GM21717 (cell line): Measurements from ENCODE around the gene SLC20A1.

Source experiments
- ATAC-seq: cut with Tn5 transposase; IDR thresholded peaks from one replicate; pipeline ENCODE4 v1.9.1; 2021; ENCODE audit warnings: mild to moderate bottlenecking, moderate library complexity; ENCODE audit not compliant: unreplicated experiment

SLC20A1 gene

GRCh38 chr2:112623913-112624777 is 21.6 kb upstream of the SLC20A1 start:
- peak; percentile 78 for ATAC-seq

- no peak for ATAC-seq
Measured at GRCh38 chr2:112625474-112626114, 20.1 kb upstream of the SLC20A1 start.

GRCh38 chr2:112626604-112627059 is 19.1 kb upstream of the SLC20A1 start:
- no peak for ATAC-seq

- no peak for ATAC-seq
Measured at GRCh38 chr2:112627060-112628040, 18.4 kb upstream of the SLC20A1 start.

- no peak for ATAC-seq
Measured at GRCh38 chr2:112629224-112629623, 16.5 kb upstream of the SLC20A1 start.

- ATAC-seq, result no peak
Measured at GRCh38 chr2:112629823-112630222, 15.9 kb upstream of the SLC20A1 start.

- ATAC-seq, result no peak
Measured at GRCh38 chr2:112630268-112630667, 15.5 kb upstream of the SLC20A1 start.

GRCh38 chr2:112633708-112634107 is 12.0 kb upstream of the SLC20A1 start:
- no peak for ATAC-seq

GRCh38 chr2:112634153-112634873 is 11.4 kb upstream of the SLC20A1 start:
- ATAC-seq, result no peak

- ATAC-seq, result no peak
Measured at GRCh38 chr2:112634874-112635157, 10.9 kb upstream of the SLC20A1 start.

GRCh38 chr2:112636605-112637288 is 9.0 kb upstream of the SLC20A1 start:
- no peak for ATAC-seq

- ATAC-seq, result no peak
Measured at GRCh38 chr2:112637289-112637660, 8.5 kb upstream of the SLC20A1 start.

GRCh38 chr2:112639936-112640335 is 5.8 kb upstream of the SLC20A1 start:
- ATAC-seq, result no peak

- no peak for ATAC-seq
Measured at GRCh38 chr2:112640467-112640799, 5.3 kb upstream of the SLC20A1 start.

- ATAC-seq, result no peak
Measured at GRCh38 chr2:112640800-112641675, 4.7 kb upstream of the SLC20A1 start.

GRCh38 chr2:112641701-112642100 is 4.0 kb upstream of the SLC20A1 start:
- ATAC-seq, result no peak

- no peak for ATAC-seq
Measured at GRCh38 chr2:112642561-112642960, 3.2 kb upstream of the SLC20A1 start.

- no peak for ATAC-seq
Measured at GRCh38 chr2:112642966-112643365, 2.8 kb upstream of the SLC20A1 start.

- no peak for ATAC-seq
Measured at GRCh38 chr2:112643488-112643887, 2.3 kb upstream of the SLC20A1 start.
